ENCODE data around the gene NMNAT2. TPM values are rescaled to one million over a fixed set of nuclear protein-coding genes. Genes with fewer than 3 reads are reported as not detected.
A peak's percentile ranks its signal among the peaks of the same experiment; 100 is the strongest.

Gene NMNAT2
- total and polyA plus RNA-seq, 12 donors = 0.35 to 6.1 (median 2.9) TPM

- peaks cover 0 to 13% of the 10 kb centered on the region in 2 donors for H3K4me1 ChIP-seq (replicated peaks in 1 of 2)
- no peak for TF ChIP-seq POLR2A (IDR thresholded peaks at IDR 0.05)
- TF ChIP-seq CTCF (IDR thresholded peaks at IDR 0.05) = no peak
- H3K4me3 ChIP-seq = no peak overlapping the region
- 41 to 60% (median 45%) methylated on average over 2 to 5 of the region's 5 CpGs for WGBS, 4 donors
- no peaks in the 10 kb centered on the region for H3K27me3 ChIP-seq
- peak; percentile 28 to 86 (median 68) for DNase-seq
- intact Hi-C loops (cut with DNase I) = loop anchor here in 1 of 2 donors (10.0 kb wide), 1 partner anchor 338 kb away; no protein-coding TSS in a partner anchor
- H3K27ac ChIP-seq = peak overlapping the region in 2 of 5 donors; percentile 18 to 64
- no peaks in the 10 kb centered on the region for H3K36me3 ChIP-seq (replicated peaks in 1 of 2)
- H3K9me3 ChIP-seq (replicated peaks in 1 of 3) = no peaks in the 10 kb centered on the region
Measured at GRCh38 chr1:183287191-183287675, 130.9 kb downstream of the NMNAT2 start.

DNA sequence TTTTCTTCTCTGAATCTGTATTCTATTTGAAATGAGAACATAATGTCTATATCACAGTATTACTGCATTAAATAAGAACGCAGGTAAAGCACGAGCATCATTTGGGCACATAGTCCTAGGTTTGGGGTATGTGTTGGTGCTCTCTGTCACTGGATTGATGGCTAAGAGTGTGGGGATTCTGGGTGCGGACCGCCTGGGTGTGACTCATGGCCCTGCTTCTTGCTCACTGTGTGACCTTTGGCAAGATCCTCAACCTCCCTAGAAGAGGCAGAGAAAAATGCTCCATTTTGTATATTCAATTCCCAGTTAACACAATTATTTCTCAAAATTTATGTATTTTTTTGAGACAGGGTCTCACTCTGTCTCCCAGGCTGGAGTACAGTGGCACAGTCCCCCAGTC lies 132.4 kb downstream of the NMNAT2 start:
- intact Hi-C loops (cut with DNase I) = loop anchor here in 1 of 2 donors (10.0 kb wide), 1 partner anchor 339 kb away; no protein-coding TSS in a partner anchor
- WGBS, 4 donors = 39 to 68% (median 54%) methylated on average over 4 of the region's 4 CpGs
- H3K9me3 ChIP-seq (replicated peaks in 1 of 3) = no peaks in the 10 kb centered on the region
- peak in 3 of 7 donors; percentile 31 to 40 (median 32) for DNase-seq
- TF ChIP-seq CTCF (IDR thresholded peaks at IDR 0.05) = no peak
- no peak for TF ChIP-seq POLR2A (IDR thresholded peaks at IDR 0.05)
- no peak overlapping the region for H3K4me3 ChIP-seq
- peaks cover 0 to 13% of the 10 kb centered on the region in 2 donors for H3K4me1 ChIP-seq (replicated peaks in 1 of 2)
- H3K27me3 ChIP-seq = no peaks in the 10 kb centered on the region
- no peaks in the 10 kb centered on the region for H3K36me3 ChIP-seq (replicated peaks in 1 of 2)
- no peak overlapping the region for H3K27ac ChIP-seq

DNA sequence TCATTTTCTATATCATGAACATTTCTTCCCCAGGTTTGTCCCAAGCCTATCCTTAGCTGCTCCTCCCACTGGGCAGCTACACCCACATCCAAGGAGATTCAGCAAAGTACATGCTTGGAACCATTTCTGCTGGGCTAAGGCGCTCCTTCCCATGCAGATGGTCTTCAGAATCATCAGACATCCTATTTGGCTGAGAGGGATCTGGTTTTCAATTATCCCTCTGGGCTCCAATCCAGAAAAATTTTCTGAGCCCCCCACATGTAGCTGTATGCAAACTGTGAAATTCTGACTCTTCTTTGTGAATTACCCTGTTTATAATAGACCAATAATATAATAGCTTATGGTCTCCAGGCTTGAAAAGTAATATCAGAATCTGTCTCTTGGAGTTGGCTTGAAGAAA lies 132.9 kb downstream of the NMNAT2 start:
- H3K27me3 ChIP-seq = no peaks in the 10 kb centered on the region
- WGBS, 4 donors = 92 to 100% (median 95%) methylated on average over 1 of the region's 1 CpG
- no peak for TF ChIP-seq CTCF (IDR thresholded peaks at IDR 0.05)
- no peak for DNase-seq
- peaks cover 0 to 13% of the 10 kb centered on the region in 2 donors for H3K4me1 ChIP-seq (replicated peaks in 1 of 2)
- H3K27ac ChIP-seq = no peak overlapping the region
- H3K36me3 ChIP-seq (replicated peaks in 1 of 2) = no peaks in the 10 kb centered on the region
- no peak overlapping the region for H3K4me3 ChIP-seq
- intact Hi-C loops (cut with DNase I) = loop anchor here in 1 of 2 donors (10.0 kb wide), 1 partner anchor 340 kb away; no protein-coding TSS in a partner anchor
- no peaks in the 10 kb centered on the region for H3K9me3 ChIP-seq (replicated peaks in 1 of 3)

GRCh38 chr1:183284086-183284485 lies 134.1 kb downstream of the NMNAT2 start:
- Histone ChIP-seq H3K4me1 (replicated peaks in 1 of 2) (peaks cover 0 to 13% of the 10 kb centered on the region in 2 donors), H3K36me3 (replicated peaks in 1 of 2) (no peaks in the 10 kb centered on the region), H3K9me3 (replicated peaks in 1 of 3) (no peaks in the 10 kb centered on the region), H3K4me3 (no peak overlapping the region), H3K27ac (no peak overlapping the region), H3K27me3 (no peaks in the 10 kb centered on the region)
- intact Hi-C loops (cut with DNase I) = loop anchor here (5.0 to 10.0 kb wide), 2 partner anchors 33 to 341 kb away; no protein-coding TSS in a partner anchor
- WGBS, 4 donors = 80 to 91% (median 89%) methylated on average over 4 to 5 of the region's 5 CpGs
- TF ChIP-seq CTCF (IDR thresholded peaks at IDR 0.05) = no peak
- no peak for TF ChIP-seq POLR2A (IDR thresholded peaks at IDR 0.05)
- no peak for DNase-seq

All from adrenal gland (tissue), 12 donors.